ENCODE data around the gene PGBD1.

DNA sequence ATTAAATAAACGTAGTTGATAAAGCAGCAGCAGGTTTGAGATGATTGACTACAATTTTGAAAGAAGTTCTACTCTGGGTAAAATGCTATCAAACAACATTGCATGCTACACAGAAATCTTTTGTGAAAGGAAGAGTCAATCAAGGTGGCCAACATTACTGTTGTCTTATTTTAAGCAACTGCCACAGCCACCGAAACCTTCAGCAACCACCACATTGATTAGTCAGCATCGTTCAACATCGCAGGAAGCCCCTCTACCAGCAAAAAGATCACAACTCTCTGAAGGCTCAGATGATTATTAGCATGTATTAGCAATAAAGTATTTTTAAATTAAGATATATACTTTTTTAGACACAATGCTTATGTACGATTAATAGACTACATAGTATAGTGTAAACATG is 14.0 kb downstream of the PGBD1 start:
- TF ChIP-seq EZH2phosphoT487 (IDR thresholded peaks at IDR 0.05; ENCODE audit: borderline replicate concordance, low read length): no peak
- TF ChIP-seq, protein P1, sequence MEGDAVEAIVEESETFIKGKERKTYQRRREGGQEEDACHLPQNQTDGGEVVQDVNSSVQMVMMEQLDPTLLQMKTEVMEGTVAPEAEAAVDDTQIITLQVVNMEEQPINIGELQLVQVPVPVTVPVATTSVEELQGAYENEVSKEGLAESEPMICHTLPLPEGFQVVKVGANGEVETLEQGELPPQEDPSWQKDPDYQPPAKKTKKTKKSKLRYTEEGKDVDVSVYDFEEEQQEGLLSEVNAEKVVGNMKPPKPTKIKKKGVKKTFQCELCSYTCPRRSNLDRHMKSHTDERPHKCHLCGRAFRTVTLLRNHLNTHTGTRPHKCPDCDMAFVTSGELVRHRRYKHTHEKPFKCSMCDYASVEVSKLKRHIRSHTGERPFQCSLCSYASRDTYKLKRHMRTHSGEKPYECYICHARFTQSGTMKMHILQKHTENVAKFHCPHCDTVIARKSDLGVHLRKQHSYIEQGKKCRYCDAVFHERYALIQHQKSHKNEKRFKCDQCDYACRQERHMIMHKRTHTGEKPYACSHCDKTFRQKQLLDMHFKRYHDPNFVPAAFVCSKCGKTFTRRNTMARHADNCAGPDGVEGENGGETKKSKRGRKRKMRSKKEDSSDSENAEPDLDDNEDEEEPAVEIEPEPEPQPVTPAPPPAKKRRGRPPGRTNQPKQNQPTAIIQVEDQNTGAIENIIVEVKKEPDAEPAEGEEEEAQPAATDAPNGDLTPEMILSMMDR (conservative IDR thresholded peaks at IDR 0.05; ENCODE audit: low read depth, low read length): no peak
- no peak for TF ChIP-seq EZH2 (IDR thresholded peaks at IDR 0.05; ENCODE audit: low read length, unreplicated experiment)
